HepG2 (cell line): Measurements from ENCODE around the gene AFAP1. TPM values are rescaled to one million over a fixed set of nuclear protein-coding genes. Genes with fewer than 3 reads are reported as not detected.

ENCODE experiments used
- ATAC-seq: fragments of 200-7000 bp; cut with Tn5 transposase; 3 replicates; pipeline ENCODE4 v1.9.1; 2020; ENCODE audit warnings: mild to moderate bottlenecking, moderate library complexity
- BruUV-seq: library from RNA; stranded (reverse); fragments of 400-500 nt; replicated peaks from 2 replicates; lab custom pipeline; 2021; lab: Mats Ljungman, UMichigan
- CTCF ChIA-PET: fragments of 300-600 bp; formaldehyde crosslinking; extraction: SDS; loops from one replicate; lab custom pipeline; 2021; ENCODE audit warnings: low total read pairs, inconsistent platforms, low intra/inter-chr PET ratio; lab: Yijun Ruan, JAX
- POLR2A ChIA-PET: fragments of 350-600 bp; sonication (Branson Sonifier 250); formaldehyde crosslinking; loops from one replicate; lab custom pipeline; 2020; ENCODE audit warnings: antibody characterized with exemption, inconsistent platforms; lab: Yijun Ruan, JAX
- DNase-seq: peaks from one replicate; pipeline ENCODE4 v3.0.0-alpha.2; 2015; ENCODE audit warnings: low spot score
- FAIRE-seq: peaks from 3 replicates; lab custom pipeline; 2011; peaks lifted over from hg19 to GRCh38; lab: Jason Lieb, UNC
- H2AFZ ChIP-seq: one replicate; pipeline ENCODE4 v1.6.1; 2011; ENCODE audit warnings: low read length, inconsistent platforms
- H3K27ac ChIP-seq: fragments of 300-600 bp; 3 replicates; pipeline ENCODE4 v1.8.0; 2011; ENCODE audit warnings: mixed run types, mild to moderate bottlenecking, mixed read lengths, low read length, inconsistent platforms; ENCODE audit not compliant: insufficient read depth; ENCODE audit errors: extremely low read length
- H3K27me3 ChIP-seq, 2 experiments: fragments of 200-600 bp in 1 of 2; 2 replicates in 1 of 2; 3 replicates in 1 of 2; pipeline versions ENCODE4 v1.6.0 to v1.8.0; 2011; ENCODE audit warnings: low read length in 2 of 2, mild to moderate bottlenecking in 2 of 2, moderate library complexity in 2 of 2, inconsistent platforms in 1 of 2; ENCODE audit not compliant: insufficient read depth in 2 of 2, control insufficient read depth in 1 of 2
- H3K36me3 ChIP-seq, 2 experiments: fragments of 200-600 bp in 1 of 2; replicated peaks in 1 of 2; 2 replicates in 1 of 2; 3 replicates in 1 of 2; pipeline versions ENCODE4 v1.5.1 to v1.8.0; 2011; ENCODE audit warnings: low read length in 2 of 2, inconsistent platforms in 1 of 2; ENCODE audit not compliant: insufficient read depth in 2 of 2, control insufficient read depth in 1 of 2
- H3K4me1 ChIP-seq: 2 replicates; pipeline ENCODE4 v1.5.1; 2012; ENCODE audit warnings: low read length, inconsistent platforms; ENCODE audit not compliant: insufficient read depth
- H3K4me2 ChIP-seq: 2 replicates; pipeline ENCODE4 v1.6.0; 2011; ENCODE audit warnings: low read depth, low read length, inconsistent platforms
- H3K4me3 ChIP-seq, 3 experiments: fragments of 200-600 bp in 1 of 3; sonication (generic), shearing (Covaris generic) in 1 of 3; replicated peaks in 1 of 3; 2 replicates each; pipeline ENCODE4 v1.5.1; 2011 to 2016; ENCODE audit warnings: low read length in 3 of 3, inconsistent platforms in 2 of 3, low read depth in 2 of 3, mild to moderate bottlenecking in 2 of 3, control low read depth in 1 of 3, mixed read lengths in 1 of 3; ENCODE audit not compliant: insufficient read depth in 1 of 3
- H3K79me2 ChIP-seq: one replicate; pipeline ENCODE4 v1.6.1; 2011; ENCODE audit warnings: low read length, inconsistent platforms; ENCODE audit not compliant: insufficient read depth
- H3K9ac ChIP-seq: 2 replicates; pipeline ENCODE4 v1.6.0; 2011; ENCODE audit warnings: mild to moderate bottlenecking, low read depth, low read length, inconsistent platforms; ENCODE audit not compliant: insufficient read depth
- H3K9me3 ChIP-seq: 2 replicates; pipeline ENCODE4 v1.5.1; 2012; ENCODE audit warnings: mild to moderate bottlenecking, low read length
- H4K20me1 ChIP-seq: 2 replicates; pipeline ENCODE4 v1.6.0; 2011; ENCODE audit warnings: inconsistent platforms, mild to moderate bottlenecking, low read length, moderate library complexity; ENCODE audit not compliant: insufficient read depth
- ARNT ChIP-seq: fragments of 450-650 bp; IDR thresholded peaks from 2 replicates; pipeline ENCODE4 v1.6.1; 2017
- ARNT2 ChIP-seq: sonication (generic); formaldehyde crosslinking; IDR thresholded peaks from 2 replicates; pipeline ENCODE4 v1.8.0; 2022; ENCODE audit warnings: mild to moderate bottlenecking, low read depth, missing genetic modification reagents, moderate library complexity
- BORCS8-MEF2B ChIP-seq: sonication (generic); formaldehyde crosslinking; IDR thresholded peaks from 2 replicates; pipeline ENCODE4 v1.8.0; 2022; ENCODE audit warnings: mild to moderate bottlenecking, missing genetic modification reagents
- E2F2 ChIP-seq: sonication (generic); formaldehyde crosslinking; IDR thresholded peaks from 2 replicates; pipeline ENCODE4 v1.4.0; 2020; ENCODE audit warnings: missing genetic modification reagents, borderline replicate concordance
- HDAC6 ChIP-seq: fragments of 200-600 bp; sonication (generic); IDR thresholded peaks from 2 replicates; pipeline ENCODE4 v1.7.0; 2017; ENCODE audit warnings: mild to moderate bottlenecking, antibody characterized with exemption, low read length, low read depth
- HOXA5 ChIP-seq: sonication (generic); formaldehyde crosslinking; IDR thresholded peaks from 2 replicates; pipeline ENCODE4 v1.4.0; 2020; ENCODE audit warnings: missing genetic modification reagents
- MIER2 ChIP-seq: IDR thresholded peaks from 2 replicates; pipeline ENCODE4 v1.6.1; 2016; ENCODE audit warnings: missing biosample characterization, missing genetic modification reagents
- NFE2L1 ChIP-seq: sonication (generic); formaldehyde crosslinking; IDR thresholded peaks from 2 replicates; pipeline ENCODE4 v1.4.0; 2020; ENCODE audit warnings: missing genetic modification reagents, mild to moderate bottlenecking, borderline replicate concordance
- NONO ChIP-seq, 2 experiments: fragments of 450-650 bp in 1 of 2; sonication (generic) in 1 of 2; formaldehyde crosslinking in 1 of 2; IDR thresholded peaks in 1 of 2; conservative IDR thresholded peaks in 1 of 2; 2 replicates each; pipeline versions ENCODE4 v1.6.1 to v1.8.0; 2017 to 2022; ENCODE audit warnings: mild to moderate bottlenecking in 1 of 2, missing genetic modification reagents in 1 of 2, moderate library complexity in 1 of 2
- NPAS2 ChIP-seq: sonication (generic); formaldehyde crosslinking; IDR thresholded peaks from 2 replicates; pipeline ENCODE4 v1.8.0; 2022; ENCODE audit warnings: mild to moderate bottlenecking, missing genetic modification reagents, borderline replicate concordance
- PAX8 ChIP-seq: sonication (generic); formaldehyde crosslinking; IDR thresholded peaks from 2 replicates; pipeline ENCODE4 v1.8.0; 2022; ENCODE audit warnings: mild to moderate bottlenecking, missing genetic modification reagents, borderline replicate concordance
- SATB2 ChIP-seq: sonication (generic); formaldehyde crosslinking; IDR thresholded peaks from 2 replicates; pipeline ENCODE4 v1.5.0; 2020; ENCODE audit warnings: missing genetic modification reagents
- ZFP36L2 ChIP-seq: sonication (generic); formaldehyde crosslinking; IDR thresholded peaks from 2 replicates; pipeline ENCODE4 v1.4.0; 2020; ENCODE audit warnings: missing genetic modification reagents
- ZHX1 ChIP-seq: sonication (generic); formaldehyde crosslinking; IDR thresholded peaks from 2 replicates; pipeline ENCODE4 v1.8.1; 2022; ENCODE audit warnings: low read depth, mild to moderate bottlenecking, missing genetic modification reagents
- ZMAT3 ChIP-seq: sonication (generic); formaldehyde crosslinking; conservative IDR thresholded peaks from 2 replicates; pipeline ENCODE4 v1.7.0; 2021; ENCODE audit warnings: missing genetic modification reagents
- ZNF354B ChIP-seq: sonication (generic); formaldehyde crosslinking; IDR thresholded peaks from 2 replicates; pipeline ENCODE4 v1.8.0; 2022; ENCODE audit warnings: mild to moderate bottlenecking, missing genetic modification reagents
- ZNF468 ChIP-seq: sonication (generic); formaldehyde crosslinking; IDR thresholded peaks from 2 replicates; pipeline ENCODE4 v1.8.0; 2022; ENCODE audit warnings: mild to moderate bottlenecking, moderate library complexity, missing genetic modification reagents
- ZNF75D ChIP-seq: sonication (generic); formaldehyde crosslinking; IDR thresholded peaks from 2 replicates; pipeline ENCODE4 v1.8.1; 2023; ENCODE audit warnings: missing genetic modification reagents, mild to moderate bottlenecking, borderline replicate concordance
- WGBS: methylation state at CpG from one replicate; pipeline ENCODE4 v1.1.6; 2017; ENCODE audit warnings: low lambda C conversion rate; 5-methylcytosine and 5-hydroxymethylcytosine counted together
- in situ Hi-C: cut with HindIII; loops from 2 replicates; pipeline ENCODE4 v1.10.0; 2017; ENCODE audit warnings: low pct_unique_long_range_greater_than_20kb; ENCODE audit not compliant: extremely low pct_ligation_motif_present
- intact Hi-C: fragments of 100-400 bp; cut with micrococcal nuclease; formaldehyde crosslinking; loops from one replicate; pipeline ENCODE4 v1.10.0; 2022; ENCODE audit not compliant: unreplicated experiment
- polyA plus RNA-seq, 8 experiments: library from polyadenylated mRNA; depleted of rRNA in 3 of 8; stranded (reverse) in 7 of 8; unstranded in 1 of 8; fragments of >200 nt; fragmentation: Illumina TruSeq in 4 of 8; extraction: Trizol in 4 of 8; gene quantifications; 2 replicates each; pipeline versions ENCODE4 v1.2.1 to v1.2.3, GENCODE V29; 2011 to 2016; ENCODE audit warnings: low read depth in 4 of 8, missing spikeins in 1 of 8, mixed read lengths in 1 of 8; ENCODE audit not compliant: insufficient read depth in 1 of 8
- total RNA-seq, 5 experiments: library from RNA; depleted of rRNA; stranded (reverse); fragments of >200 nt; fragmentation: Illumina TruSeq; extraction: Trizol; gene quantifications; 2 replicates each; pipeline ENCODE4 v1.2.3, GENCODE V29; 2016; ENCODE audit warnings: low read depth in 1 of 5

The AFAP1 gene
- total and polyA plus RNA-seq, 2 of the 13 experiments (the other 11 are each of a cell fraction or from before 2014, with no cell fraction given) = 2.5 TPM

GRCh38 chr4:7852568-7853185, 87.0 kb downstream of the AFAP1 start:
- ATAC-seq (no peak), DNase-seq (no peak)
- H3K4me2 ChIP-seq = no peak overlapping the region

More at GRCh38 chr4:7852568-7853185, 87.0 kb downstream of the AFAP1 start:
- POLR2A ChIA-PET = no interaction called here
- CTCF ChIA-PET = no interaction called here
- Histone ChIP-seq H3K4me3 (no peak overlapping the region), H3K79me2 (no peaks in the 10 kb centered on the region), H3K4me1 (peaks cover 12% of the 10 kb centered on the region), H2AFZ (no peak overlapping the region), H3K27me3 (no peaks in the 10 kb centered on the region), H4K20me1 (no peaks in the 10 kb centered on the region), H3K9ac (no peak overlapping the region), H3K9me3 (no peaks in the 10 kb centered on the region), H3K36me3 (peaks cover 0 to 7% of the 10 kb centered on the region in 2 experiments; a peak in 2 of 5 replicates), H3K27ac (no peak overlapping the region)
- intact Hi-C loops (no loop called here), in situ Hi-C loops (no loop called here)
- TF ChIP-seq PAX8 (no peak), ARNT2 (CRISPR knock-in tag) (no peak), NFE2L1 (no peak), ARNT (no peak), SATB2 (no peak), NONO (IDR thresholded peaks at IDR 0.05) (no peak), NONO (CRISPR knock-in tag; conservative IDR thresholded peaks at IDR 0.05) (no peak), HDAC6 (no peak), ZMAT3 (no peak), ZFP36L2 (no peak), MIER2 (CRISPR knock-in tag) (no peak), NPAS2 (CRISPR knock-in tag) (no peak), ZNF468 (CRISPR knock-in tag) (no peak), ZNF354B (no peak), E2F2 (CRISPR knock-in tag) (no peak), ZNF75D (CRISPR knock-in tag) (no peak), HOXA5 (CRISPR knock-in tag) (no peak), ZHX1 (CRISPR knock-in tag) (no peak), BORCS8-MEF2B (CRISPR knock-in tag) (no peak)
- no peak for FAIRE-seq
- BruUV-seq = no TSS peak
- WGBS = 95% methylated on average over 12 of the region's 12 CpGs
